Stimulated activated CD4-positive, alpha-beta T cell treated with anti-CD3 and anti-CD28 coated beads, Interleukin-2, amount 100 ng/mL, for 48 hours (primary cell): ENCODE measurements around the gene ADGRG6.
"Not testable (repeated sequence)": the region's sequence is repeated elsewhere in the genome, so short reads cannot be mapped to it uniquely, and the experiment has no call there.

Experiments
- DNase-seq, 2 donors: peaks; one replicate each; pipeline ENCODE4 v3.0.0-alpha.2; 2020

The ADGRG6 gene

DNA sequence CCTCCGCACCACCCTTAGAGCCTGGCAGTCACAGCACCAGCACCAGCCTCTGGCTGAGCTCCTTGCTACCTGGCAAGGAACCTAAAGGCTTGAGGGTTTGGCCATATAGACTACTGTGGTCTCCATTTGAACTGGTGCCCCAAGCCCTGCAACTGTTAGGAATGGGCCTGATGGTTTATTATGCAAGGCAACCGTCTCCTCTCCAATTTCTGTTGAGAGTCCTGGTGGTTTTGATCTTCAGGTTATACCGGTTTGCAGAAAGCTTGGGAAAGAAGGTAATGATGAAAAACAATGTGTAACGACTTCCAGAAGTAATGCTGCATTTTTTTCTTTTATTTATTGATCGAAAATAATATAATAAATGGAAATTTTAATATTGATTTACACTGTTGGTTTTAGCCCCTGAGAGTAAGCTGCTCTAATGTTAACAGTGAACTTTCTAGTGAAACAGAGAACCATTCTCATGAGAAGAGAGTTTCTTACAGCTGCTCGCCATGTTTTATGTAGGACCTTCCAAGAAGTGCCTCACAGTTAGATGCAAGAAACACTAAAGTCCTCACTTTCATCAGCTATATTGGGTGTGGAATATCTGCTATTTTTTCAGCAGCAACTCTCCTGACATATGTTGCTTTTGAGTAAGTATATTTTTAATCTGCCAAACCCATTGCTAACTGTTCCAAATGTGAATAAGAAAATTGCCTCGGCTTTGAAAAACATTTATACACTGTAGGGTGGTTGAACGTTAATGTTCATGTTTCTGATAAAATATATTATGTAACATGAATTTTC, 112.8 kb downstream of the ADGRG6 start:
- DNase-seq, result no peak

- no peak for DNase-seq
Measured at GRCh38 chr6:142416179-142416578, 114.4 kb downstream of the ADGRG6 start.

- no peak for DNase-seq
Measured at GRCh38 chr6:142416686-142417085, 114.9 kb downstream of the ADGRG6 start.

DNA sequence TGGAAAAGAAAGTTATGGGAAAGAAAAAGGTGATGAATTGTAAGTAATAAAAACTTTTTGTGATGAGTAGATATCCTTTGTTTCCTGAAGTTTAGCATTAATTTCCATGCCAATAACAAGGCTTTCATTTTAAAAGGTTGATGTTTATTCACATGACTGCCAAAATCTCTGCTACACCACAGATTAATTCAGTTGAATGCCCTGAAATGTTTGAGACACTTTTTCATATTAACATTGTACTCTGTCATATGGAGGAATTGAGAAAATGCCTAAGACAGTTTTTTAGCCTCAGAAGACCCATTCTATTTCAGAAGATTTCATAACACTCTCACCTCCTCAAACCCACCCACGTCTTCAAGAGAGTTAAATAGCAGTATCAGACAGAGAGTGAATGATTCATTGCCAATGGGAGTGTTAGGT, 115.5 kb downstream of the ADGRG6 start:
- no peak for DNase-seq

- DNase-seq, result no peak
Measured at GRCh38 chr6:142419071-142419470, 117.3 kb downstream of the ADGRG6 start.

- no peak for DNase-seq
Measured at GRCh38 chr6:142420802-142421201, 119.0 kb downstream of the ADGRG6 start.

GRCh38 chr6:142421285-142422117, 119.7 kb downstream of the ADGRG6 start:
- no peak for DNase-seq

DNA sequence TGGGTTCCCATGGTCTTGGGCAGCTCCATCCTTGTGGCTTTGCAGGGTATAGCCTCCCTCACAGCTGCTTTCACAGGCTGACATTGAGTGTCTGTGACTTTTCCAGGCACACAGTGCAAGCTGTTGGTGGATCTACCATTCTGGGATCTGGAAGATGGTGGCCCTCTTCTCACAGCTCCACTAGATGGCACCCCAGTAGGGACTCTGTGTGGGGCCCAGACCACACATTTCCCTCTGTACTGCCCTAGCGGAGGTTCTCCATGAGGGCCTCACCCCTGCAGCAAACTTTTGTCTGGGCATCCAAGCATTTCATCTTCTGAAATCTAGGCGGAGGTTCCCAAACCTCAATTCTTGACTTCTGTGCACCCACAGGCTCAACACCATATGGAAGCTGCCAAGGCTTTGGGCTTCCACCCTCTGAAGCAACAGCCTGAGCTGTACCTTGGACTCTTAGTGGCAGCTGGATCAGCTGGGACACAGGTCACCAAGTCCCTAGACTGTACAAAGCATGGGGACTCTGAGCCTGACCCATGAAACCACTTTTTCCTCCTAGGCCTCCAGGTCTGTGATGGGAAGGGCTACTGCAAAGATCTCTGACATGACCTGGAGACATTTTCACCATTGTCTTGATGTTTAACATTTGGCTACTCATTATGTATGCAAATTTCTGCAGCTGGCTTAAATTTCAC, 124.8 kb downstream of the ADGRG6 start:
- DNase-seq, result not testable (repeated sequence)

GRCh38 chr6:142428468-142428867, 126.7 kb downstream of the ADGRG6 start:
- not testable (repeated sequence) for DNase-seq

DNA sequence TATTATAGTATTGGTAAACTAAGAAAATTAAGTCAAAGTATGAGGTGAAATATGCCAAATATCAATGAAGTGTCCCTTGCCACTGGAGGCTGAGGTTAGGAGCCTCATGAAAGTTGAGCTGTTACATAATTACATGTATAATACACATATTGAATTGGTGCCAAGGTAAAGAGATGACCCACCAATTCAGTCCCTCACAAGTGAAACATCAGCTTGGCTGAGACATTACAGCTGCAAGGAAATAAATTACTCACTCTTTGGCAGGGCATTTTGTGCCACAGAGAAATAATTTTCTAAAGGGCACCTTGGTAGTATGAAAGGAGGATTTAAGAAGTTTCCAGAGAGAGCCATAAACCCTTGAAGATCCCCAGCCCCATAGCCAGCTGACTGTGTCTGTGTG, 127.4 kb downstream of the ADGRG6 start:
- no peak for DNase-seq

- no peak for DNase-seq
Measured at GRCh38 chr6:142433419-142433818, 131.6 kb downstream of the ADGRG6 start.

GRCh38 chr6:142438898-142439297, 137.1 kb downstream of the ADGRG6 start:
- no peak for DNase-seq

- DNase-seq, result no peak
Measured at GRCh38 chr6:142440600-142441293, 138.9 kb downstream of the ADGRG6 start.

DNA sequence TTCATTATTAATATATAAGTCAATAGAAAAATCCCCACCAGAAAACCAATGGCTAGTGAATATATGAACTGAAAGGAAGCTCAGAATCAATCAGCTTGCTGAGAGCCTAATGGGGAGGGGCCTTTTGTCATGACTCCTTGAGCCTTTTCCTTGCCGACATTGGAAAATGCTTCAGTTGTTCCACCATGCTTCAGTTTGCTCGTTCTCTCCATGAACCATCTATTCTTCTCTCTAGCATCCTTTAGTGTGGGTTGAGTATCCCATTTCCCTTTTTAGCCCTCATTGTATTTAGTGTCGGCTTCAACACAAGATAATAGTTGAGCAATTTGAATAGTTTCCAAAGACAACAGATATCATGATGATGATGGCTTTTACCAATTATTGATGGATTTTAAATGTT, 139.9 kb downstream of the ADGRG6 start:
- DNase-seq, result no peak

GRCh38 chr6:142443102-142443501, 141.3 kb downstream of the ADGRG6 start:
- no peak for DNase-seq

DNA sequence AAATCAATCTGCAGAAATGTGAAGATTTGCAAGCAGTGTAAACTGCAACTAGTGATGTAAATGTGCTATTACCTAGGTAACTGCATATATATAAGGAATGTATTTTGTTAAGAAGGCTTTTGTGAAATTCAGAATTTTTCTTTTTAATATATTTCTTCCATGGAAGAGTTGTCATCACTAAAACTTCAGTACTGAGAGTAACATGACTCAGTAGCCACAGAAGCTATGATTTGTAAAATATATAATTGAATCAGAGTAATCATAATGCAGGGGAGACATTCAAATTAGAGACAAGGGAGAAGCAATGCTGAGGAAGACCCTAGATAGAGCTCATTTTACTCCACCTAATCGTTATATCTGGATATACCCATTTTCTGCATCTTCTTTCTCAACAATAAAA, 141.7 kb downstream of the ADGRG6 start:
- no peak for DNase-seq

- DNase-seq, result no peak
Measured at GRCh38 chr6:142444376-142444775, 142.6 kb downstream of the ADGRG6 start.

GRCh38 chr6:142444881-142445301, 143.1 kb downstream of the ADGRG6 start:
- no peak for DNase-seq

DNA sequence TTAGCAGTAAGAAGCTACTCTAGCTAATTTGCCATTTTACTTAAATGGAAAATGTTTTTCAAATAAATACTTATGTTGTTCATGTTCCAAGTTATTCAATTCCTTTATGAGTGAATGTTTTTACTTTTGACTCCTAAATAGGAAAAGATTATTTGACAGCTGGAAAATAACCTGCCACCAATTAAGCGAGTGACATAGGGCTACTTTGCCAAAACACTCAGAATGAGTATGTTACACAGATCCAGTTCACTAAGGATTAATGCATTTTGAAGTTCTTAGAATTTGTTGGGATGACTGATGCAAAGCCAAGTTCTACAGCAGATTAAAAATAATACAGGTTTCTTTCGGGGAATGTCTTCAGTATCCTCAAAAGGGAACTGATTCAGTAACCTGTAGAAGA, 144.4 kb downstream of the ADGRG6 start:
- DNase-seq, result no peak

DNA sequence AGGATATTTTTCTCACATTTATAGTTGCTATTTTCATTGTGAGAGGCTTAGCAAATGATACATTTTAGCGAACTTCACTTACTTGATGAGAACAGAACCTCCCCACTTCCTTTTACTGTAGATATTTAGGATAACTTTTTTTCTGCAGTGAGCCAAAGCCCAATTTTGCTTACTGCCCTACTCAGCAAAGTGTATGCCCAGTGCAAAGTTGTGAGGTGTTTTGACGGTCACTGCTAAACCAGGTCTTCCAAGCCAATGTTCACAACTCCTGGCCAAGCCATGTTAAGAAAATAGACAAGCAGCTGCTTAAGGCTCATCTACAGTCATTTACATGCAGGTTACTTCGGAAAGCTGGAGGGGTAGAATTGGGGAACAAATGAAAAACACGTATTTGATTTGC, 144.8 kb downstream of the ADGRG6 start:
- DNase-seq, result no peak

GRCh38 chr6:142448091-142448729, 146.4 kb downstream of the ADGRG6 start:
- DNase-seq, result no peak

- not testable (repeated sequence) for DNase-seq
Measured at GRCh38 chr6:142450856-142451255, 149.0 kb downstream of the ADGRG6 start.
